Body of pancreas (tissue), 4 donors: ENCODE data around the gene KIAA1217.

Source experiments
- POLR2A ChIP-seq, 3 donors: fragments of 450-650 bp; IDR thresholded peaks; one replicate each; pipeline ENCODE4 v1.6.1; 2016; ENCODE audit warnings: antibody characterized with exemption in 3 of 3, mild to moderate bottlenecking in 2 of 3
- TF ChIP-seq, protein P1 (sequence below), 7 experiments: fragments of 450-650 bp in 4 of 7; fragments of 200-600 bp in 3 of 7; sonication (generic) in 3 of 7; IDR thresholded peaks; one replicate each; pipeline ENCODE4 v1.5.1; 2016 to 2019; ENCODE audit warnings: antibody characterized with exemption in 7 of 7

DNA sequence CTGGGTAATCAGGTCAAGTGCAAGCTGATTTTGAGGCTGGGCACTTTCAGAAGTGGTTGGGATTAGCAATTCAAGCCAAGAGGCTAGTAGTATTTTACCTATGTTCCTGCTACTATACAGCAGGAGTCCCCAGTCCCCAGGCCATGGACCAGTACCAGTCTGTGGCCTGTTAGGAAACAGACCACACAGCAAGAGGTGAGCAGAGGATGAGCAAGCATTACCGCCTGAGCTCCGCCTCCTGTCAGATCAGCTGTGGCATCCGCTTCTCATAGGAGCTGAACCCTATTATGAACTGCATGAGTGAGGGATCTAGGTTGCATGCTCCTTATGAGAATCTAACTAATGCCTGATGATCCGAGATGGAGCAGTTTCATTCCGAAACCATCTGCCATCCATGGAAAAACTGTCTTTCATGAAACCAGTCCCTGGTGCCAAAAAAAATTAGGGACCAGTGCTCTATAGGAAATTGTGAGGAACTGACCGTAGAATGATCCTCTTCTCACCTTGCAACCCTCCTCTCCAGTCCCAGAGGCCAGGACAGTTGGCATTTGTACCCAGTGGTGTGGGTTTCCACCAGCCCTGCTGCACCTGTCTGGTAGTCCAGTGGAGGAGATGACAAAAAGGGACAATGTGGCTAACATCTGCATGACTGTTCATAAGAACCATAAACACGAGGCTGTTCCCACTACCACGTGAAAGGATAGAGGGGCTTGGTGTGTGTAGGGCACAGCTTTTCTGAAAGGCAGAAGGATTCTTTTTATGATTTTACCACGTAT, 172.5 kb downstream of the KIAA1217 start:
- TF ChIP-seq, protein P1, sequence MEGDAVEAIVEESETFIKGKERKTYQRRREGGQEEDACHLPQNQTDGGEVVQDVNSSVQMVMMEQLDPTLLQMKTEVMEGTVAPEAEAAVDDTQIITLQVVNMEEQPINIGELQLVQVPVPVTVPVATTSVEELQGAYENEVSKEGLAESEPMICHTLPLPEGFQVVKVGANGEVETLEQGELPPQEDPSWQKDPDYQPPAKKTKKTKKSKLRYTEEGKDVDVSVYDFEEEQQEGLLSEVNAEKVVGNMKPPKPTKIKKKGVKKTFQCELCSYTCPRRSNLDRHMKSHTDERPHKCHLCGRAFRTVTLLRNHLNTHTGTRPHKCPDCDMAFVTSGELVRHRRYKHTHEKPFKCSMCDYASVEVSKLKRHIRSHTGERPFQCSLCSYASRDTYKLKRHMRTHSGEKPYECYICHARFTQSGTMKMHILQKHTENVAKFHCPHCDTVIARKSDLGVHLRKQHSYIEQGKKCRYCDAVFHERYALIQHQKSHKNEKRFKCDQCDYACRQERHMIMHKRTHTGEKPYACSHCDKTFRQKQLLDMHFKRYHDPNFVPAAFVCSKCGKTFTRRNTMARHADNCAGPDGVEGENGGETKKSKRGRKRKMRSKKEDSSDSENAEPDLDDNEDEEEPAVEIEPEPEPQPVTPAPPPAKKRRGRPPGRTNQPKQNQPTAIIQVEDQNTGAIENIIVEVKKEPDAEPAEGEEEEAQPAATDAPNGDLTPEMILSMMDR (IDR thresholded peaks at IDR 0.05) = no peak
- TF ChIP-seq POLR2A (IDR thresholded peaks at IDR 0.05) = no peak
